ENCODE results near the gene IRF6. TPM values are rescaled to one million over a fixed set of nuclear protein-coding genes. Genes with fewer than 3 reads are reported as not detected.
A peak's percentile ranks its signal among the peaks of the same experiment; 100 is the strongest.

Gene IRF6
- total RNA-seq, 2 experiments from 2014 or later: not detected

GRCh38 chr1:209825591-209826434 is 19.9 kb upstream of the IRF6 start:
- peaks cover 19% of the 10 kb centered on the region for H3K4me1 ChIP-seq (ENCODE audit: insufficient read depth, low read length, poor library complexity, severe bottlenecking)
- intact Hi-C loops (cut with micrococcal nuclease; ENCODE audit: unreplicated experiment): loop anchor here (2.0 to 5.0 kb wide), 3 partner anchors 44 to 1751 kb away; partner anchors contain the start of genes C1orf74, SLC30A1 and TRAF3IP3
- H4K20me1 ChIP-seq (ENCODE audit: insufficient read depth, low read length): no peaks in the 10 kb centered on the region
- no peak overlapping the region for H3K4me2 ChIP-seq (ENCODE audit: low read length)
- no peaks in the 10 kb centered on the region for H3K9me3 ChIP-seq (ENCODE audit: low read length)
- BruUV-seq (replicated peaks): no TSS peak
- no peaks in the 10 kb centered on the region for H3K9me2 ChIP-seq (ENCODE audit: insufficient read depth, low read length)
- CTCF ChIA-PET (ENCODE audit: unreplicated experiment): no interaction called here
- peaks cover 14% of the 10 kb centered on the region for H3K36me3 ChIP-seq (ENCODE audit: insufficient read depth, low read length)
- DNase-seq (ENCODE audit: low spot score): no peak
- no peak for TF ChIP-seq CTCF (conservative IDR thresholded peaks at IDR 0.05; ENCODE audit: low read length)
- TF ChIP-seq EZH2phosphoT487 (IDR thresholded peaks at IDR 0.05; ENCODE audit: borderline replicate concordance, low read depth, low read length): no peak
- H3K4me3 ChIP-seq (ENCODE audit: low read depth, low read length, poor library complexity, severe bottlenecking): no peak overlapping the region
- H3K79me2 ChIP-seq (ENCODE audit: insufficient read depth, low read depth, low read length): peaks cover 29% of the 10 kb centered on the region
- H2AFZ ChIP-seq (ENCODE audit: low read length): no peak overlapping the region; the same call in 1 of the 2 replicates
- POLR2A ChIA-PET: interaction anchor here (0.6 to 1.0 kb wide), 4 partner anchors 26 to 1592 kb away, joined by 3 to 6 read pairs (median 3); partner anchors contain the start of gene TRAF3IP3
- no peak overlapping the region for H3K27ac ChIP-seq (ENCODE audit: low read depth, low read length, poor library complexity, severe bottlenecking)

GRCh38 chr1:209823143-209824041 is 17.4 kb upstream of the IRF6 start:
- H3K4me3 ChIP-seq (ENCODE audit: low read depth, low read length, poor library complexity, severe bottlenecking): no peak overlapping the region
- POLR2A ChIA-PET: interaction anchor here (0.6 to 2.2 kb wide), 11 partner anchors 10 to 80 kb away, joined by 3 to 12 read pairs (median 4); partner anchors contain the start of gene TRAF3IP3
- H4K20me1 ChIP-seq (ENCODE audit: insufficient read depth, low read length): no peaks in the 10 kb centered on the region
- peak; percentile 61 for DNase-seq (ENCODE audit: low spot score)
- no TSS peak for BruUV-seq (replicated peaks)
- no peaks in the 10 kb centered on the region for H3K36me3 ChIP-seq (ENCODE audit: insufficient read depth, low read length)
- peaks cover 5% of the 10 kb centered on the region; the same call in 1 of the 2 replicates for H3K79me2 ChIP-seq (ENCODE audit: insufficient read depth, low read depth, low read length)
- no peaks in the 10 kb centered on the region for H3K9me2 ChIP-seq (ENCODE audit: insufficient read depth, low read length)
- no peak overlapping the region; the same call in 1 of the 2 replicates for H3K4me2 ChIP-seq (ENCODE audit: low read length)
- no peak overlapping the region for H3K27ac ChIP-seq (ENCODE audit: low read depth, low read length, poor library complexity, severe bottlenecking)
- peak overlapping the region; percentile 82 for H2AFZ ChIP-seq (ENCODE audit: low read length)
- TF ChIP-seq CTCF (conservative IDR thresholded peaks at IDR 0.05; ENCODE audit: low read length) (peak; percentile 90), EZH2phosphoT487 (IDR thresholded peaks at IDR 0.05; ENCODE audit: borderline replicate concordance, low read depth, low read length) (no peak)
- H3K9me3 ChIP-seq (ENCODE audit: low read length): no peaks in the 10 kb centered on the region
- intact Hi-C loops (cut with micrococcal nuclease; ENCODE audit: unreplicated experiment): no loop called here
- CTCF ChIA-PET (ENCODE audit: unreplicated experiment): interaction anchor here (0.5 to 1.2 kb wide), 6 partner anchors 8 to 61 kb away, joined by 3 to 6 read pairs (median 4); no protein-coding TSS in a partner anchor
- H3K4me1 ChIP-seq (ENCODE audit: insufficient read depth, low read length, poor library complexity, severe bottlenecking): peaks cover 6% of the 10 kb centered on the region

Data from OCI-LY7 (cell line).